ENCODE data around the gene NPAS3.

DNA sequence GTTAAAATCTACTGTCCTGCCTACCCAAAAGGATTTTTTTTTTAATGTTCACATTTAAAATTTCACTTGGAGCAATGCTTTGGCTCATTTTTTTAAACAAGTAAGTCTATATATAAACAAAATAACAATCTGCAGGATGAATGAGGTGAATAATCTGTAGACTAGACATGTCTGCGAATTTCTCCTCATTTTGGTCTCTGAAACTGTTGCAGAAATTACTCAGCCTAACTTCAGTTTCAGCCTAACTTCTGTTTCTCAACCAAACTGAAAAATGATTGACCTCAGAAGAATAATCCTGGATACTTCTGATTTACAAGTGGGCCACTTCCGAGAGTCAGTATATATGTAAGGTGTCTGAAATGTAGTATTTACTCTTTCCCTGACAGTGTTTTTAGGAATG is 39.8 kb upstream of the NPAS3 start:
- TF ChIP-seq, protein P1, sequence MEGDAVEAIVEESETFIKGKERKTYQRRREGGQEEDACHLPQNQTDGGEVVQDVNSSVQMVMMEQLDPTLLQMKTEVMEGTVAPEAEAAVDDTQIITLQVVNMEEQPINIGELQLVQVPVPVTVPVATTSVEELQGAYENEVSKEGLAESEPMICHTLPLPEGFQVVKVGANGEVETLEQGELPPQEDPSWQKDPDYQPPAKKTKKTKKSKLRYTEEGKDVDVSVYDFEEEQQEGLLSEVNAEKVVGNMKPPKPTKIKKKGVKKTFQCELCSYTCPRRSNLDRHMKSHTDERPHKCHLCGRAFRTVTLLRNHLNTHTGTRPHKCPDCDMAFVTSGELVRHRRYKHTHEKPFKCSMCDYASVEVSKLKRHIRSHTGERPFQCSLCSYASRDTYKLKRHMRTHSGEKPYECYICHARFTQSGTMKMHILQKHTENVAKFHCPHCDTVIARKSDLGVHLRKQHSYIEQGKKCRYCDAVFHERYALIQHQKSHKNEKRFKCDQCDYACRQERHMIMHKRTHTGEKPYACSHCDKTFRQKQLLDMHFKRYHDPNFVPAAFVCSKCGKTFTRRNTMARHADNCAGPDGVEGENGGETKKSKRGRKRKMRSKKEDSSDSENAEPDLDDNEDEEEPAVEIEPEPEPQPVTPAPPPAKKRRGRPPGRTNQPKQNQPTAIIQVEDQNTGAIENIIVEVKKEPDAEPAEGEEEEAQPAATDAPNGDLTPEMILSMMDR (IDR thresholded peaks at IDR 0.05): no peak
- no peak for TF ChIP-seq POLR2A (IDR thresholded peaks at IDR 0.05)

Data from uterus (tissue), 2 donors.